NCI-H2081 treated with DMSO at 0.1 percent for 48 hours (cell line): ENCODE measurements around the gene SIGLEC7.

ENCODE experiments used
- DNase-seq: peaks from one replicate; lab custom pipeline; 2025; lab: John Stamatoyannopoulos, UW

The SIGLEC7 gene

DNA sequence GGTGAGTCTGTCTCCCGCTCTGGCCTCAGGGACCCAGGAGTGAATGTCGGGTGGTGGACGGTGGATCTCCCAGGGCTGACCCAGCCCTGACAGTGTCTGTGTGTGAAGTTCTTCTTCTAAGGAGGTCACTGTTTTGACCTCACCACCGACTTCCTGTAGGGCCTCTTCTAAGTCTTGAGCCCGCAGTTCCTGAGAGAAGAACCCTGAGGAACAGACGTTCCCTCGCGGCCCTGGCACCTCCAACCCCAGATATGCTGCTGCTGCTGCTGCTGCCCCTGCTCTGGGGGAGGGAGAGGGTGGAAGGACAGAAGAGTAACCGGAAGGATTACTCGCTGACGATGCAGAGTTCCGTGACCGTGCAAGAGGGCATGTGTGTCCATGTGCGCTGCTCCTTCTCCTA lies at the start of gene SIGLEC7:
Gene SIGLEC7 (plus strand): TSS at position 183 of the 400 bp plus-strand sequence. CDS start 69 bp downstream, at position 252.
- DNase-seq, result no peak

- no peak for DNase-seq
Observed at GRCh38 chr19:51093101-51093500, 49.0 kb upstream of the SIGLEC7 start.

DNA sequence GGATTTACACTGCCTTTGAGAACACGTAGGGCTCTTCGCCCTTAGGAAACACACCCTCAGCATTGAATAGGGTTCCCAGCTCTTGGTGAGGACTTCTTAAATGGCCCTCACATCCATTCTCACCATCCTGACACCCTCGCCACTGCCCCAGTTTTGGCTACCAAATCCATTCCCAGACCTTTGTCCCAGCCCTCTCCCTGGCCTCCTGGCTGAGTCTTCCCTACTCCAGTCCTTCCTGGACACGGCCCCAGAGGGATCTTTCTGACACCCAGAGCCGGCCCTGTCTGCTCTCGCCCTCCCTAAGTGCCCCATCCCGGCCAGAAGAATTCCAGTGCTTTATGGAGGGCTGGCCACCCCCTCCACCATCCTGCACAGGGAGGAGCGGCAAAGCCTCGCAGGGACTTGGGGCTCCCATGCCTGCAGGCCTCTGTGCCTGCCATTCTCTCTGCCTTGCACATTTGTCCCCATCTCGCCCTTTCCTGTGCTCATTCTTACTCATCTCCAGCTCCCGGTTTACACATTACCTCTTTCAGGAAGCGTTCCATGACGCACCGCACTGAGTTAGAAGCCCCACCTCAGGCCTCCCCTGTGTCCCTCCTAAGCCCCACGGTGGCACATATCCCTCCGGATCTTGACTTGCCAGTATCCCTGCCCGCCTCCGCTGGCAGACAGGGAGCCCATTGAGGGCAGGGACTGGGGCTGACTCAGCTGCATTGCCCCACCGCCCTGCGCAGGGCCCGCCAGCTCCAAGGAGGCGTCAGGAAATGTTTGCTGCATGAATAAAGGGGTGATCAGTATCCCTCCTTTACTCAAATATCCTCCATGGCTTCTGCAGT lies 48.4 kb upstream of the SIGLEC7 start:
- DNase-seq, result no peak

- DNase-seq, result no peak
Observed at GRCh38 chr19:51094696-51095279, 47.3 kb upstream of the SIGLEC7 start.

DNA sequence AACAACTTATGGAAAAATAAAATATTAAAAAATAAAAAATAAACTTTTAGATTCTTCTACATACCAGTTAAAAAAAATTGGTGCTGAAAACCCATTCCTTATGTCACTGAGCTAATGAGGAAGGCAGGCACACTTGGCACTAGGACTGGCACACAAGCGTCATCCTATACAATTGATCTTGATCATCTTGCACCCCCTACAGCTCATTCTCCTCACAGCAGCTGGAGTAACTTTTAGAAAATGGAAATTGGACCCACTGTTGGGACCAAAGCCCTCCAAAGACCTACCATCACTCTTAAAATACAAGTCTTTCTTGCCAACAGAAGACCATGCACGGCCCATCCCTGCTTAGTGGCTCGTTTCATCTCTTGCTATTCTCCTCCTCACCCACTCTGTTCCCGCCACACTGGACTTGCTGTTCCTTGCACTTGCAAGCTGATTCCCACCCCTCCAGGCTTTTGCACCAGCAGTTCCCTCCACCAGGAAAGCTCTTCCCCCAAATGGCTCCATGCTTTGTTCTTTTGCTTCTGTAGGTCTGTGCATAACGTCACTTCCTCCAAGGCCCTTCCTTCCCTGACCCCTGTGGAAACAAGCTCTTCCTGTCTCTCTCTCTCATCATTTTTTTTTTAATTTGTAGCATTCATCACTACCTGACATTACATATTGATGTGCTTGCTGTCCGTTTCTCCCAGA lies 45.5 kb upstream of the SIGLEC7 start:
- DNase-seq, result no peak

DNA sequence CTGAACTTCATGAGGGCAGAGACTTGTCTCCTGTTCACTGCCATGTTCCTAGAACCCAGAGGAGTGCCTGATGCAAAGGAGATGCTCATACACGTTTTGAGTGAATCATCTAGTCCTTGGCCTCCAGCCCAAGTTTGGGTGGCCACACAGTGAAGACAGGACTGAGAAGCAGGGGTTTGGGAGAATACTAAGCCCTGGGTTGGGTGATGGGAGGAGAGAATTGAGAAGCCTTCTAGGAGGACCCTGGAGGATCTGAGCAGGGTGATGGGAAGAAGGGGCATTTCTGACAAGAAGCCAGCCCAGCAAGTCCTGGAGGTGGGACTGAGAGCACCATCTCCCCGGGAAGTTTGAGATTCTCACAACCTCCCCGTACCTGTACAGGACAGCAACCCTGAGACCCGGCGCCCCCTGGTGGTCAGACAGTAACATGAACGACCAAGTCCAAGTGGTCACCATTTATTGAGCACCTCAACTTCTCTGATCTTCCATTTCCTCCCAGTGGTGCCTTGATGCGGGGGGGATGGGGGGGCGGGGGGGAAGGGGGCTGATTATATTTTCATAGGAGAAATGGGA lies 44.8 kb upstream of the SIGLEC7 start:
- no peak for DNase-seq

DNA sequence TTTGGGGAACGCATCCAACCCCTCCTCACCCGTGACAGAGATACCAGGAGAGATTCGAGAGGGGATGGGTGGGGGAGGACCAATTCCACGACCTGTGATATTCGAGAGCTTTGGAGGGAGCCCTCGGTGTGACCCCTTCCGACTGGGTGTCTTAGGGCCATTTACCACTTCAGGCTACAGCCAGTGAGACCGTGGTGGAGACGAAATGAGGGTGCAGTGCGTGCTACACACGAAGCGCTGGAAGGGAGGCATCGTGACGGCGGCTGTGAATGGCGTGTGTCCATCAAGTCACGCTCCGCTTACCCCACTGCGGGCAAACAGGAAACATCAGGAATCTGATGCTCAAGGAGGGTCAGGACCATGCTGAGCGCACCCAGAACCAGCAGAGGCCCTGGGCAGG lies 44.3 kb upstream of the SIGLEC7 start:
- no peak for DNase-seq

GRCh38 chr19:51098365-51099046 lies 43.6 kb upstream of the SIGLEC7 start:
- no peak for DNase-seq

DNA sequence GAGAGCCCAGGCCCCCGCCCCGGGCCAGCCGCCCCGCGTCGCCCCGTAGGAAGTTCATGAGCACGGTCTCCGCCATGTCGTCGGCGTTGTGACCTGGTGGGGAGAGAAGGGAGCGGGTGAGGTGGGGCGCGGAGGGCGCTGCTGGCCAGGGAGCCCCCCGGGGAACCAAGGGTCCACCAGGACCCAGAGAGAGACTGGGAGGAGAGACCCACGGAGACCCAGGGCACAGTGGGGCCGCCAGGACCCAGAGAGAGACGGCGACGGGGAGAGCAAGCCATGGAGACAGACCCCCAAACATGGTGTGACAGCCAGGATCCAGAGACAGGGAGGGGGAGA lies 43.1 kb upstream of the SIGLEC7 start:
- no peak for DNase-seq

DNA sequence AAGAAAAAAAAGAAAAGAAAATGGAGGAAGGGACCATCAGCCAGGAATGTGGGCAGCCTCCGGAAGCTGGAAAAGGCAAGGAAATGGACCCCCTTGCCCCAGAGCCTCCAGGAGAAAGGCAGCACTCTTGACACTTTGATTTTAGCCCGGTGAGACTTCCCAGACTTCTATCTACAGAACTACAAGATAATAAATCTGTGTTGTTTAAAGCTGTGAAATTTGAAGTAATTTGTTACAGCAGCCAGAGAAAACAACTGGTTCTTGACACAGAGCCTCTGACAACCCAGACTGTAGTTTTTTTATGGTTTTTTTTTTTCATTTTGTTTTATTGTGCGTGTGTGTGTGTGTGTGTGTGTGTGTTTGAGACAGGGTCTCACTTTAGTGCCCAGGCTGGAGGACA lies 41.5 kb upstream of the SIGLEC7 start:
- no peak for DNase-seq

- DNase-seq, result no peak
Observed at GRCh38 chr19:51101171-51101865, 40.8 kb upstream of the SIGLEC7 start.

DNA sequence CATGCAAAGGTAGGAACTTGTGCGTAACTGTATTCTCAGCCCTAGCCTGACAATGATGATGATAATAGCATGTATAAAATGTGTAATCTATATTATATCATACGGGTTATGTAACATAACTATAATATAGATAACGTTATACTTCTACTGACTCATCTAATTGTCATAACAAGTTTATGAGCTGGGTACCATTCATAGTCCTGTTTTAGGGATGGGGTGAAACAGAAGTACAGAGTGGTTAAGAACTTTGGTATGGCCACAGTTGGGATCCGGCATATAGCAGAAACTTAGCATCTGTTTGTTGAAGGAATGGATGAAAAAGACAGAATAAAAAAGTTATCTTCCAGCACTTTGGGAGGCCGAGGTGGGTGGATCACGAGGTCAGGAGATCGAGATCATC lies 39.1 kb upstream of the SIGLEC7 start:
- no peak for DNase-seq

- no peak for DNase-seq
Observed at GRCh38 chr19:51103926-51104341, 38.2 kb upstream of the SIGLEC7 start.

DNA sequence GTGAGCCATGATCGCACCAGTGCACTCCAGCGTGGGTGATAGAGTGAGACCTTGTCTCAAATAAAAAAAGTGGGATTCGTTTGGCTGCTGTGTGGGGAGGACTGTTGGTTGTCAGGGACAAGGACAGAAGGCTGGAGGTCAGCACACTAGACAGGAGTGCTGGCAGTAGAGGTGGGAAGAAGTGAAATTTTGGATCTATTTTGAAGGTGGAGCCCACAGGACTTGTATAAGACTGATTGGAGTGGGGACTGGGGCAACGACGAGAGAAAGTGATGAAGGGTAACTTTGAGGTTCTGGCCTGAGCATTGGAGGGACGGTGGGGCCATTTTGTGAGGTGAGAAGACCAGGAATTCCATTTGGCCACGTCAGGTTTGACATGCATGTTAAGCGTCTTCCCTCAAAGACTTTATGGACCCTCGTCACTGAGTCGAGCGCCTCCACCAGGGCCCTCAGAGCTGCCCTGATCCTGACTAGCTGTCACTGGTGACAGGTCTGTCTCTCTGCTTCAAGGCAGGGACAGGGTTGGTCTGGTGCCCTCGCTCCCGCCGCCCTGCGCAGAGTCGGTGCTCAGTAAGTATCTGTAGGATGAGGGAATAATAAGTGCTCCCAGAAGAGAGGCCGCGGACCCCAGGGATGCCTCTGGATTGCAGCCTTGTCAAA lies 34.6 kb upstream of the SIGLEC7 start:
- no peak for DNase-seq

DNA sequence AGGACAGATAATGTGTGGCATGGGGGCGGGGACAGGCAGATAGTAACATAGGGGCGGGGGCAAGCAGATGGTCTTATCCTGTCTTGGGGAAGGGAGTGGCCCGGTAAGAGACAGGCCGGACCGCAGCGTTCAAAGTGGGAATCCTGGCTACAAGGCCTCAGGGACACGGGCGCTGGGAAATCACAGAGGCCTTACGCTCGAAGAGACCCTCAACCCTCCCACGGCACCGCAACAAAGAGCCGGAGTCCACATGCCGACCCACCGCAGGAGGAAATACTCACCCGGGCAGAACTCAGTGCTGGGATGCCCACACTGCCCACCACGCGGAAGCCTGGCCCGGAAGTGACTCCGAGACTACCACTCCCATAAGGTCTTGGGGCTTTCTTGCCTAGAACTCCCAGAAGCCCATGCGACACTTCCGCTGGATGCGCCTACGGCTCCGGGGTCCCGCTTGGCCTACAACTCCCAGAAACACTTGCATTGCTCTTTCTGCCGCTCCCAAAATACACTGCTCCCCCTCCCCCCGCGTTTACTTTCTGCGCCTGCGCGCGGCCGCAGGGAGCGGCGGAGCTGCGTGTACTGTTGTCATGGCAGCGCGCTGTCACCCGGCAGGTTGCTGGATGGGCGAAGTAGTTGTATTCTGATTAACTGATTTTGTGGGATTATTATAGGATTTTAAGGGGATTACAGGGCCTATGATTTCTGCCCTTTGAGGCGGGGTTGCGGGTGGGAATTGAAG lies 33.9 kb upstream of the SIGLEC7 start, which contains the start of gene CTU1:
Gene CTU1 (minus strand): TSS at position 344 of the 739 bp plus-strand sequence. CDS start 3,840 bp downstream, outside the sequence.
- peak; percentile 95 for DNase-seq

GRCh38 chr19:51108805-51109146 lies 33.3 kb upstream of the SIGLEC7 start:
- DNase-seq, result no peak

GRCh38 chr19:51110666-51110971 lies 31.5 kb upstream of the SIGLEC7 start:
- no peak for DNase-seq

GRCh38 chr19:51111606-51112005 lies 30.5 kb upstream of the SIGLEC7 start:
- no peak for DNase-seq

DNA sequence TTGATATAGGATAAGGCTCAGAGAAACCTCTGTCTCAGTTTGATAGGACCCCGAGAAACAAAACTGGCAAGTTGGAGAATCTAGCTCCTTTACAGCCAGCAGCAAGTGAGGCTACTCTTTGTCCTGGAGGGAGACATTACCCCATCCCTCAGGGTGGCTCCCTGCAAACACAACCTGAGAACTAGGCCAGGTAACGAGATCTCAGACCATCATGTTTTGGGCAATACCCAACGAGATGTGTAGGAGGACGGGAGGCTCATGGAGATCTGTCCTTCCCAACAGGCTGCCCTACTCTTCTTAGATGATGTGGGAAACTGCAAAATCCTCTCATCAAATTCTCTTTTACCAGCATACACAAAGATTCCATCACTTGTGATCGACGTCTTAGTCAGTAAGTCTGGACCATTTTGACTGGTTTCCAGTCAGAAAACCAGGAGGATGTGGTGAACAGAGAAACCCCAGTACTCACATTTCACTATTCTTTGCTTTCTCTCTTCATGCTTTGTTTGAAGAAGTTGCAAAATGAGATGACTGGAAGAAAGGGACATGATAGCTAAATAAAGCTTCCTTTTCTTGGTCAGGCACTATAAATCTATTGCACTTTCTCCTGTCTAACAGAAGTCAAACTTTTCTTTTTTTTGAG lies 27.9 kb upstream of the SIGLEC7 start:
- DNase-seq, result no peak

DNA sequence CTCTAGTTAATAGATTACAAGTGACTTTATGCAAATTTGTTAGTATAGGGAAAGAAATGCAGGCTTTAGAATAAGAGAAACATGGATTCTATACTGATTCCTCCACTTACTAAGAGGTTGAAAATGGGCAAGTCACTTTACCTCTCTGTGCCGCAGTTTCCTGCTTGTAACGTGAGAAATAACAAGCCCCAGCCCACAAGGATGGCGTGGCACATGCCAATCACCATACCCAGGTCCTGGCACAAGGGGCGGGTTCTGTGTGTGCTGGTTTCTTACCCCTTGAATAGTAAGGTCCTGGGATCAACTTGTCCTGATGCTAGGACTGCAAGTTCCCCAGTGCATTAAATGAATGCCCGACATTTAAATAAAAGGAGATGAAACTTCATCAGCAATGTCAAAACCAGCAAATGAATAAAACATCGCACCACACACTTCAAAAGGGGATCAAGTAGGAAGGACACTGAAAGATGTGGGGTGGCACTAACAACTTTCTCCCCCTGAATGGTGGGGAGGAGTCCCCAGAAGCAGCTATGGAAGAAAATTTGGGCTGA lies 25.3 kb upstream of the SIGLEC7 start:
- DNase-seq, result no peak
